CD4-positive, alpha-beta T cell treated with Interleukin-6 at 100 ng/mL for 8 hours (primary cell): ENCODE measurements around the gene MEX3A.
A peak's percentile ranks its signal among the peaks of the same experiment; 100 is the strongest.
"Not testable (repeated sequence)": the region's sequence is repeated elsewhere in the genome, so short reads cannot be mapped to it uniquely, and the experiment has no call there.

Source experiments
- DNase-seq: peaks from one replicate; pipeline ENCODE4 v3.0.0-alpha.2; 2020; ENCODE audit warnings: mixed read lengths, low spot score

The MEX3A gene

GRCh38 chr1:156118177-156118868 is 36.1 kb upstream of the MEX3A start:
- DNase-seq = no peak

DNA sequence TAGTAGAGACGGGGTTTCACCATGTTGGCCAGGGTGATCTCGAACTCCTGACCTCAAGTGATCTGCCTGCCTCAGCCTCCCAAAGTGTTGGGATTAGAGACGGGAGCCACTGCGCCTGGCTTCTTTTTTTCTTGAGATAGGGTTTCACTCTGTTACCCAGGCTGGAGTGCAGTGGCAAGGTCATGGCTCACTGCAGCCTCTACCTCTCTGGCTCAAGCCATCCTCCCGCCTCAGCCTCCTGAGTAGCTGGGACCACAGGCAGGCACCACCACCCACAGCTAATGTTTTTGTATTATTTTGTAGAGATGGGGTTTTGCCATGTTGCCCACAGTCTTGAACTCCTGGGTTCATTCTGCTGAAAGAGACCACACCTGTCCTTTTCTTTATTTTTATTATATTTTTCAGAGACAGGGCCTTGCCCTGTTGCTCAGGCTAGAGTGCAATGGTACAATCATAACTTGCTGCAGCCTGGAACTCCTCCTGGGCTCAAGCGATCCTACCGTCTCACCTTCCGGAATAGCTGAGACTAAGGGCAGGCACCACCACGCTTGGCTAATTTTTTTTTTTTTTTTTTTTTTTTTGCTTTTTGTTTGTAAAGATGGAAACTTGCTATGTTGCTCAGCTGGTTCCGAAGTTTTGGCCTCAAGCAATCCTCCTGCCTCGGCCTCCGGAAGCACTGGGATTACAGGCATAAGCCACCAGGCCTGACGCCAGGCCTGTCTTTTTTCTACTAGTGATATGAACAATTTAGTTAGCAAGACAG is 35.3 kb upstream of the MEX3A start:
- DNase-seq = no peak

- DNase-seq = not testable (repeated sequence)
Measured at GRCh38 chr1:156116731-156117130, 34.5 kb upstream of the MEX3A start.

- no peak for DNase-seq
Measured at GRCh38 chr1:156115514-156116374, 33.5 kb upstream of the MEX3A start.

- DNase-seq = no peak
Measured at GRCh38 chr1:156114919-156115513, 32.8 kb upstream of the MEX3A start.

- peak; percentile 84 for DNase-seq
Measured at GRCh38 chr1:156114101-156114918, 32.0 kb upstream of the MEX3A start, which contains the start of gene LMNA. Gene LMNA, plus strand, starts transcription at chr1:156114711. Its CDS starts 208 bp downstream, at chr1:156114919.

DNA sequence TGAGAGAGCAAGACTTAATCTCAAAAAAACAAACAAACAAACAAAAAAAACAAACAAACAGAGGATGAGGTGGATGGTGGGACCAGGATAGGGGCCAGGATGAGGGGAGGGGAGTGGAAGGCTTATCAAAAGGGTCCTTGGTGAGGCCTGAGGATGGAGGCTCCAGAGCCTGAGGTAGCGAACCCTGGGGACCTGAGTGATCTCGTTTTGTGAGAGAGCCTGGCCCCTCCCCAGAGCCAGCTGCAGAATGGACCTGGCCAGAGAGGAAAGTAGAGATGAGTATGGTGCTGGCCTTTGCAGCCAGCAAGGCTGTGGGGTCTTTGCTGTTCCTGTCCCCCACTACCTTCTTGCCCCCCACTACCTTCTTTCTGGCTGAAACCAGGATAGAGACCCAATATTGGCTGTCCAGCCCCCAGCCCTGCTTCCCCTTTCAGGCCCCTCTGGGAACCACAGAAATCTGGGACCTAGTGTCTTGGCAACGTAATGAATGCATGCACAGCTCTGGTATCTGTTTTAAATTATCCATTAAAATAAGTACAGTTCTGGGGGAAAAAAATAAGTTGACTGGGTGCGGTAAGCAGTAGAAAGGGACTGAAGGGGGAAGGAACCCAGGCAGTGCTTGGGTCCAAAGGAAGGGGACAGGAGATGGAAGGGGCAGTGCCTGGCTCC is 31.2 kb upstream of the MEX3A start:
- no peak for DNase-seq

GRCh38 chr1:156112276-156113137 is 30.2 kb upstream of the MEX3A start:
- DNase-seq = no peak

DNA sequence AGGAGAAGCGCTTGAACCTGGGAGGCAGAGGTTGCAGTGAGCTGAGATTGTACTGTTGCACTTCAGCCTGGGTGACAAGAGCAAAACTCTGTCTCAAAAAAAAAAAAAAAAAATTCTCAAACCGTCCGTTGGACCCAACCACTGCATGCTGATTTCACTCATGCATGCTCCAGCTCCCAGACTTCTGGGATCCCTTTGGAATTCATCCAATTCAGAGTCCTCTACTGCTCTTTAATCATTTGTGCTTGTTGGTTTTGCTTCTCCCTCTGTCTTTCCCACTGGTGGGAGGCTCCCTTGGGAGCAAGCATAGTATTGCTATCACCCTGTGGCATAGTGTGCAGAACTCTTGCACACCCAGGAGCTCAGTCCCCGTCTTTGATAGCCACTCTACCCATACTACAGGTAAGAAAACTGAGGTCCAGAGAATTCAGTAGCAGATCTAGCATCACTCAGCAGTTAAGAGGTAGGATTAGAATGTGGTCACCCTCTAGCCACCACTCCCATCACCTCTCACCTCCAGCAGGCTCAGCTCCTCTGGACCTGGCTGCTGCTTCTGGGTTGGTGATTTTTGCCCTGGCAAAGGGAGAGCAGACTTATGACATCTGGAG is 29.2 kb upstream of the MEX3A start:
- no peak for DNase-seq

GRCh38 chr1:156110252-156110651 is 28.0 kb upstream of the MEX3A start:
- DNase-seq = no peak

- no peak for DNase-seq
Measured at GRCh38 chr1:156108664-156109241, 26.5 kb upstream of the MEX3A start.

- no peak for DNase-seq
Measured at GRCh38 chr1:156108057-156108456, 25.8 kb upstream of the MEX3A start.

- DNase-seq = no peak
Measured at GRCh38 chr1:156106624-156107488, 24.6 kb upstream of the MEX3A start.

DNA sequence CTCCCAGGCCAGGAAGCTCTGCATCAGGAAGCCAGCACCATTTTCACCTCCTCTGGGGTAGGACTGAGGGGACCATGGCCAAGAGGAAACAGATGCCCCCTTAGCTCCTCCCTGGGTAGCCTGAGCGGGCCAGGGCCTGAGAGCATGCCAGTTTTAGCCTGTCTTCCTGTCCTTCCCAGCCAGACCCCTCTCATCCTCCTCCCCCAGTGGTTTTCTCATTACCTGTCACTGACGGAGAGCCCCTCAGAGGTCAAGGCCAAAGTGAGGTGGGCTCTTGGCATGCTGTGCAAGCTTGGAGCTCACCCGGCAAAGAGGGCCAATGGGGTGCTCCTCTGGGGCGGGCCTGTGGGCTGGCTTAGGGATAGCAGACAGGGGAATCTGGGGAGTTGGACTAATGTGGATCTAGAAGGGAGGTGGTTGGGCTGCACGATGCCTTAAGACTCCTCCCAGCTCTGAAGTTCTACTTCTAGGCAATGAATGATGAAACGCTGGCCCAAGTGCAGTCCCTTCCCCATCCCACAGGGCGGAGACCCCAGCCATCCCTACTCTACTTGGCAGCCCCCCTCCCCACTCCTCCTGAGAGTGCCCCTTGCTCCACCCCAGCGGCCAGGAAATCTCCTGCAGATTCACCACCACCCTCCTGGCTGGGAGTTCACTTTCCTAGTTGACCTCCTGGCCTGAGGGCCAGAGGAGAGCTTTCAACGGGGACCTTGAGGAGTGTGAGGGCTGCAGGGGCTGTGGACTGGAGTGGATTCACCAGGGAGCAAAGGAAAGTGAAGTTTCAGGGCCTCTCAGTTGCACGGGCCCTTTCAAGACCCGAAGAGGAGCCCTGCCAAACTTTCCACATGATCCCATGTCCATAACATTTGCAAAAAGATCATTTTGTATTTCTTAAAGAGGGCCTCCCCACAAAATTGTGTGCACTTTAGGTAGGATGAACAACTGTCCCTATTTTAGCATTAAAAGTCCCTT is 22.9 kb upstream of the MEX3A start:
- DNase-seq = no peak

- DNase-seq = peak; percentile 46
Measured at GRCh38 chr1:156104065-156104810, 22.0 kb upstream of the MEX3A start.

DNA sequence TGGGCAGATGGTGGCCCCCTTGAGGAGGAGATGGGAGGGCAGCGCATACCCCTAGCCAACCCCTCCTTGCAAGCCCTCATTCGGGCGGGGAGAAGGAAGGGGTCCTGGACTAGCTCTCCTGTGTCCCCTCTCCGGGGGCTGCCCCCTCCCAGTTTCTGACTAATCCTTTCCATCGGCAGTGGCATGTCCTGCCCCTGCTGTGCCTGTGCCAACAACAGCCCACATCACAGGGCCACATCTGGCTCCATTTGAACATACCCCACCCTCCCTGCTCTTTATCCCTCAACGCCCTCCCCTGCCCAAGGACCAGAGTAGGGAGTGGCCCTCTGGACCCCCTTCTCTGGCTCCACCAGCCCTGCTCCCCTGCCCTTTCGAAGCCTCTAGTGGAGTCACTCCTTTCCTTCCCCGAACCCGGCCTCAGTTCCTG is 21.3 kb upstream of the MEX3A start:
- DNase-seq = peak; percentile 19
